HG02798 (cell line): ENCODE measurements around the gene CLDN20.
"Not testable (repeated sequence)": the region's sequence is repeated elsewhere in the genome, so short reads cannot be mapped to it uniquely, and the experiment has no call there.

Experiments
- ATAC-seq: cut with Tn5 transposase; IDR thresholded peaks from one replicate; pipeline ENCODE4 v1.9.1; 2021; ENCODE audit warnings: mild to moderate bottlenecking; ENCODE audit not compliant: unreplicated experiment, poor library complexity

Gene CLDN20

GRCh38 chr6:155267411-155267810 is 3.6 kb downstream of the CLDN20 start:
- ATAC-seq: no peak

GRCh38 chr6:155268088-155268867 is 4.5 kb downstream of the CLDN20 start:
- not testable (repeated sequence) for ATAC-seq

GRCh38 chr6:155269765-155270164 is 6.0 kb downstream of the CLDN20 start:
- no peak for ATAC-seq

GRCh38 chr6:155270561-155271091 is 6.8 kb downstream of the CLDN20 start:
- no peak for ATAC-seq

- no peak for ATAC-seq
These were observed 7.3 kb downstream of the CLDN20 start for GRCh38 chr6:155271145-155271544.

- no peak for ATAC-seq
These were observed 8.8 kb downstream of the CLDN20 start for GRCh38 chr6:155272353-155273232.

GRCh38 chr6:155273431-155273830 is 9.6 kb downstream of the CLDN20 start:
- no peak for ATAC-seq

- ATAC-seq: no peak
These were observed 10.3 kb downstream of the CLDN20 start for GRCh38 chr6:155274106-155274505.

GRCh38 chr6:155274533-155274932 is 10.7 kb downstream of the CLDN20 start:
- no peak for ATAC-seq

- no peak for ATAC-seq
These were observed 12.1 kb downstream of the CLDN20 start for GRCh38 chr6:155275808-155276480.

GRCh38 chr6:155276638-155277037 is 12.8 kb downstream of the CLDN20 start:
- ATAC-seq: no peak

- no peak for ATAC-seq
These were observed 14.7 kb downstream of the CLDN20 start for GRCh38 chr6:155278319-155279049.

GRCh38 chr6:155284775-155285174 is 21.0 kb downstream of the CLDN20 start:
- no peak for ATAC-seq

GRCh38 chr6:155287762-155288161 is 23.9 kb downstream of the CLDN20 start:
- ATAC-seq: no peak

GRCh38 chr6:155290491-155290890 is 26.7 kb downstream of the CLDN20 start:
- no peak for ATAC-seq

- ATAC-seq: no peak
These were observed 27.5 kb downstream of the CLDN20 start for GRCh38 chr6:155291291-155291690.

- no peak for ATAC-seq
These were observed 28.9 kb downstream of the CLDN20 start for GRCh38 chr6:155292711-155293110.

GRCh38 chr6:155297669-155298068 is 33.9 kb downstream of the CLDN20 start:
- ATAC-seq: no peak

- no peak for ATAC-seq
These were observed 38.1 kb downstream of the CLDN20 start for GRCh38 chr6:155301867-155302266.

GRCh38 chr6:155303361-155303870 is 39.6 kb downstream of the CLDN20 start:
- no peak for ATAC-seq
